A549 (cell line): Measurements from ENCODE around the gene RADIL. TPM values are rescaled to one million over a fixed set of nuclear protein-coding genes. Genes with fewer than 3 reads are reported as not detected.

ENCODE experiments used
- ATAC-seq, 2 experiments: fragments of 200-7000 bp in 1 of 2; fragments of >200 bp in 1 of 2; cut with Nextera tagmentation in 1 of 2; cut with Tn5 transposase in 1 of 2; 3 replicates each; pipeline versions ENCODE4 v1.8.0 to v1.9.1; 2018 to 2020; ENCODE audit warnings: mild to moderate bottlenecking in 1 of 2, moderate library complexity in 1 of 2
- CTCF ChIA-PET: fragments of 300-600 bp; sonication (Branson Sonifier 250); formaldehyde crosslinking; extraction: SDS; loops from one replicate; lab custom pipeline; 2021; ENCODE audit warnings: antibody characterized with exemption, inconsistent platforms; lab: Yijun Ruan, JAX
- POLR2A ChIA-PET: fragments of 350-600 bp; formaldehyde crosslinking; extraction: SDS; loops from one replicate; lab custom pipeline; 2021; ENCODE audit warnings: antibody characterized with exemption, inconsistent platforms; lab: Yijun Ruan, JAX
- DNase-seq, 2 experiments: peaks; one replicate each; pipeline versions ENCODE4 v3.0.0 to v3.0.0-alpha.2; 2011 to 2016; ENCODE audit warnings: low read depth in 1 of 2, low spot score in 1 of 2
- FAIRE-seq: peaks from 2 replicates; lab custom pipeline; 2011; peaks lifted over from hg19 to GRCh38; lab: Jason Lieb, UNC
- H3K27ac ChIP-seq, 2 experiments: fragments of >200 bp; sonication (Bioruptor Twin); formaldehyde crosslinking; 3 replicates each; pipeline ENCODE4 v1.5.1; 2016 to 2017
- H3K4me1 ChIP-seq: fragments of >200 bp; sonication (Bioruptor Twin); formaldehyde crosslinking; 3 replicates; pipeline ENCODE4 v1.6.1; 2016
- H3K4me2 ChIP-seq: fragments of >200 bp; sonication (Bioruptor Twin); formaldehyde crosslinking; 3 replicates; pipeline ENCODE4 v1.6.1; 2016
- H3K4me3 ChIP-seq: fragments of >200 bp; sonication (Bioruptor Twin); formaldehyde crosslinking; 3 replicates; pipeline ENCODE4 v1.5.1; 2016
- H3K9me3 ChIP-seq: fragments of >200 bp; sonication (Bioruptor Twin); formaldehyde crosslinking; 3 replicates; pipeline ENCODE4 v1.6.1; 2016
- EHF ChIP-seq: fragments of 250-450 bp; sonication (Bioruptor Pico); IDR thresholded peaks from 2 replicates; pipeline ENCODE4 v1.5.0; 2020; ENCODE audit warnings: mild to moderate bottlenecking
- EHMT2 ChIP-seq: fragments of 200-600 bp; sonication (generic); IDR thresholded peaks from 2 replicates; pipeline ENCODE4 v1.6.1; 2016; ENCODE audit warnings: antibody characterized with exemption, low read depth, mild to moderate bottlenecking, moderate library complexity
- ELK1 ChIP-seq: fragments of 150-350 bp; IDR thresholded peaks from 2 replicates; pipeline ENCODE4 v1.6.1; 2014; ENCODE audit warnings: low read depth, mild to moderate bottlenecking, low read length
- ESRRA ChIP-seq: fragments of 150-350 bp; IDR thresholded peaks from 2 replicates; pipeline ENCODE4 v1.6.1; 2014; ENCODE audit warnings: mild to moderate bottlenecking, low read length, borderline replicate concordance
- FOSL2 ChIP-seq, 2 experiments: fragments of 450-650 bp in 1 of 2; fragments of >200 bp in 1 of 2; sonication (Bioruptor Twin) in 1 of 2; formaldehyde crosslinking; IDR thresholded peaks; 2 replicates each; pipeline versions ENCODE4 v1.5.0 to v1.6.1; 2016 to 2020; ENCODE audit warnings: mild to moderate bottlenecking in 1 of 2, moderate library complexity in 1 of 2
- FOXS1 ChIP-seq: fragments of 250-450 bp; sonication (Bioruptor Pico); IDR thresholded peaks from 2 replicates; pipeline ENCODE4 v1.5.0; 2020; ENCODE audit warnings: mild to moderate bottlenecking, moderate library complexity
- HDAC2 ChIP-seq: fragments of 200-600 bp; sonication (generic); IDR thresholded peaks from 2 replicates; pipeline ENCODE4 v1.6.1; 2016
- HES2 ChIP-seq: fragments of >200 bp; sonication (Bioruptor Twin); formaldehyde crosslinking; IDR thresholded peaks from 2 replicates; pipeline ENCODE4 v1.6.1; 2016
- HEYL ChIP-seq: fragments of 250-450 bp; sonication (Bioruptor Pico); IDR thresholded peaks from 2 replicates; pipeline ENCODE4 v1.8.0; 2021; ENCODE audit warnings: mild to moderate bottlenecking, moderate library complexity
- HMGXB4 ChIP-seq: fragments of 250-450 bp; sonication (Bioruptor Pico); IDR thresholded peaks from 2 replicates; pipeline ENCODE4 v1.5.0; 2021; ENCODE audit warnings: mild to moderate bottlenecking, moderate library complexity, borderline replicate concordance
- HOXA7 ChIP-seq: fragments of 250-450 bp; sonication (Bioruptor Pico); IDR thresholded peaks from 2 replicates; pipeline ENCODE4 v1.5.0; 2020; ENCODE audit warnings: mild to moderate bottlenecking, moderate library complexity
- JUN ChIP-seq, 2 experiments: fragments of >200 bp; sonication (Bioruptor Twin); formaldehyde crosslinking; IDR thresholded peaks; 2 replicates in 1 of 2; 3 replicates in 1 of 2; pipeline ENCODE4 v1.6.1; 2016 to 2017
- MAFK ChIP-seq: fragments of 450-650 bp; IDR thresholded peaks from 2 replicates; pipeline ENCODE4 v1.6.1; 2014; ENCODE audit not compliant: partially characterized antibody
- MAX ChIP-seq: IDR thresholded peaks from 2 replicates; pipeline ENCODE4 v1.6.1; 2012
- MYC ChIP-seq: IDR thresholded peaks from 2 replicates; pipeline ENCODE4 v1.6.1; 2012; ENCODE audit warnings: mild to moderate bottlenecking, inconsistent platforms, low read length, improper control_type of control experiment, borderline replicate concordance
- PBX3 ChIP-seq: IDR thresholded peaks from 2 replicates; pipeline ENCODE4 v1.6.1; 2012
- PHF8 ChIP-seq: fragments of 200-600 bp; sonication (generic); IDR thresholded peaks from 2 replicates; pipeline ENCODE4 v1.6.1; 2016; ENCODE audit warnings: low read depth, mild to moderate bottlenecking, antibody characterized with exemption, moderate library complexity, borderline replicate concordance
- POLR2AphosphoS2 ChIP-seq: conservative IDR thresholded peaks from 2 replicates; pipeline ENCODE4 v1.6.1; 2012; ENCODE audit warnings: low read length, improper control_type of control experiment, inconsistent platforms
- RARB ChIP-seq: fragments of 250-450 bp; sonication (Bioruptor Pico); IDR thresholded peaks from 2 replicates; pipeline ENCODE4 v1.8.0; 2021; ENCODE audit warnings: mild to moderate bottlenecking, moderate library complexity
- RCOR1 ChIP-seq: fragments of 150-350 bp; IDR thresholded peaks from 2 replicates; pipeline ENCODE4 v1.6.1; 2014; ENCODE audit warnings: antibody characterized with exemption, low read length, low read depth
- REST ChIP-seq: fragments of 200-600 bp; sonication (generic); IDR thresholded peaks from 2 replicates; pipeline ENCODE4 v1.6.1; 2016; ENCODE audit warnings: antibody characterized with exemption, mild to moderate bottlenecking, moderate library complexity
- RFX5 ChIP-seq: fragments of 450-650 bp; IDR thresholded peaks from 2 replicates; pipeline ENCODE4 v1.7.1; 2014; ENCODE audit warnings: antibody characterized with exemption, mild to moderate bottlenecking, moderate library complexity
- SMC3 ChIP-seq: fragments of >200 bp; sonication (Bioruptor Twin); formaldehyde crosslinking; IDR thresholded peaks from 3 replicates; pipeline ENCODE4 v1.6.1; 2018; ENCODE audit warnings: inconsistent platforms
- SREBF2 ChIP-seq: fragments of 450-650 bp; IDR thresholded peaks from 2 replicates; pipeline ENCODE4 v1.6.1; 2014; ENCODE audit warnings: mild to moderate bottlenecking, moderate library complexity
- TFCP2L1 ChIP-seq: fragments of 250-450 bp; sonication (Bioruptor Pico); IDR thresholded peaks from 2 replicates; pipeline ENCODE4 v1.5.0; 2021; ENCODE audit warnings: mild to moderate bottlenecking
- TP53 ChIP-seq: fragments of 250-450 bp; sonication (Bioruptor Pico); IDR thresholded peaks from 2 replicates; pipeline ENCODE4 v1.5.0; 2021; ENCODE audit warnings: mild to moderate bottlenecking, moderate library complexity
- WGBS: methylation state at CpG from one replicate; pipeline ENCODE4 v1.1.6; 2017; ENCODE audit errors: missing lambda C conversion rate; 5-methylcytosine and 5-hydroxymethylcytosine counted together
- polyA plus RNA-seq, 4 experiments: library from polyadenylated mRNA; depleted of rRNA in 3 of 4; stranded (reverse); fragments of >200 nt; fragmentation: RNase III in 1 of 4; extraction: RNeasy Plus Mini Kit Qiagen cat#74134 plus additional on column Dnase treatment in 1 of 4; gene quantifications; 2 replicates in 3 of 4; 3 replicates in 1 of 4; pipeline ENCODE4 v1.2.3, GENCODE V29; 2011 to 2017

Gene RADIL
- polyA plus RNA-seq, 2 of the 4 experiments (the other 2 are of a cell fraction), result 1.0 to 1.1 TPM

- TF ChIP-seq MAX, result no peak
- no peak for TF ChIP-seq PHF8
Observed at GRCh38 chr7:4904346-4904745, 20.8 kb upstream of the RADIL start (continued).

- ATAC-seq (no peak), FAIRE-seq (no peak), DNase-seq (no peak)
- peaks cover 7% of the 10 kb centered on the region; the same call in 2 of the 3 replicates for H3K9me3 ChIP-seq
- H3K4me1 ChIP-seq, result no peaks in the 10 kb centered on the region
- H3K27ac ChIP-seq, result no peak overlapping the region
- H3K4me3 ChIP-seq, result no peak overlapping the region
- TF ChIP-seq PBX3 (no peak), TFCP2L1 (no peak), HEYL (CRISPR knock-in tag) (no peak), SMC3 (no peak), POLR2AphosphoS2 (no peak), HES2 (no peak), ELK1 (no peak), MAX (no peak), RFX5 (no peak), HOXA7 (CRISPR knock-in tag) (no peak), HMGXB4 (CRISPR knock-in tag) (no peak), RCOR1 (no peak)
- 65% methylated on average over 11 of the region's 11 CpGs for WGBS
- no peak overlapping the region for H3K4me2 ChIP-seq
- ChIA-PET CTCF (interaction anchor here (6.8 kb wide), 1 partner anchor 12 kb away, joined by 36 read pairs; the partner anchor contains the start of gene RADIL), POLR2A (no interaction called here)
Observed at GRCh38 chr7:4895766-4896165, 12.2 kb upstream of the RADIL start.

- CTCF ChIA-PET, result interaction anchor here (6.8 kb wide), 1 partner anchor 11 kb away, joined by 36 read pairs; the partner anchor contains the start of gene RADIL
- POLR2A ChIA-PET, result no interaction called here
- H3K9me3 ChIP-seq, result peaks cover 7% of the 10 kb centered on the region; the same call in 2 of the 3 replicates
- DNase-seq (no peak), ATAC-seq (no peak), FAIRE-seq (no peak)
- H3K4me3 ChIP-seq, result no peak overlapping the region
- H3K4me2 ChIP-seq, result no peak overlapping the region
- H3K27ac ChIP-seq, result no peak overlapping the region
- 40% methylated on average over 9 of the region's 9 CpGs for WGBS
- no peaks in the 10 kb centered on the region for H3K4me1 ChIP-seq
- TF ChIP-seq HMGXB4 (CRISPR knock-in tag), result no peak
- TF ChIP-seq FOXS1 (CRISPR knock-in tag), result no peak
- TF ChIP-seq HEYL (CRISPR knock-in tag), result no peak
- TF ChIP-seq EHF (CRISPR knock-in tag), result no peak
- no peak for TF ChIP-seq ESRRA
- TF ChIP-seq JUN (IDR thresholded peaks at IDR 0.05), result no peak
- no peak for TF ChIP-seq REST
- no peak for TF ChIP-seq EHMT2
- no peak for TF ChIP-seq HDAC2
- TF ChIP-seq MYC, result no peak
- TF ChIP-seq TP53 (CRISPR knock-in tag), result no peak
- no peak for TF ChIP-seq FOSL2 (IDR thresholded peaks at IDR 0.05)
- no peak for TF ChIP-seq FOSL2 (CRISPR knock-in tag; IDR thresholded peaks at IDR 0.05)
- TF ChIP-seq MAFK, result no peak
- TF ChIP-seq SREBF2, result no peak
- TF ChIP-seq RARB (CRISPR knock-in tag), result no peak
Observed at GRCh38 chr7:4894482-4894881, 11.0 kb upstream of the RADIL start.
